HG02884 (cell line): ENCODE measurements around the gene CLSTN2.

ENCODE experiments used
- ATAC-seq: cut with Tn5 transposase; IDR thresholded peaks from one replicate; pipeline ENCODE4 v1.9.1; 2021; ENCODE audit warnings: mild to moderate bottlenecking, moderate library complexity; ENCODE audit not compliant: unreplicated experiment

Gene CLSTN2

GRCh38 chr3:140572334-140572733 lies 637.3 kb downstream of the CLSTN2 start:
- no peak for ATAC-seq

DNA sequence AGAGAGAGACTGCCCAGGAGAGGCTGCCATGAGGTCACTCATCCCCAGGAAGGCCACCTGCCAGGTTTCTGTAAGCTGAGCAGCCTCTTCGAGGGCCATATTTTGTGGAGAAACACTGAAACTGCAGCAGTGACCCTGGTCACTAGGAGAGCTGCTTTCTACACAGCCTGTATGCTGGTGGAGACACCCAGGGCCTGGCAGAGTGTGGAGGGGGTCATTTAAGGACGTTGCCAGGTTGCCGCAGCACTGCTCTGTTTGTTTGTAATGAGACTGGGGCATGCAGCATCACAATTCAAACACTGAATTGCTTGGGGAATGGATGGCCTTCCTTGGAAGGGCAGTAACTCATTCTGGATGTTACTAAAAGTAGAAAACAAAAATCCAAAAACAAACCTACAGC lies 638.0 kb downstream of the CLSTN2 start:
- no peak for ATAC-seq

GRCh38 chr3:140574375-140574774 lies 639.4 kb downstream of the CLSTN2 start:
- no peak for ATAC-seq

GRCh38 chr3:140576449-140576848 lies 641.5 kb downstream of the CLSTN2 start:
- no peak for ATAC-seq

DNA sequence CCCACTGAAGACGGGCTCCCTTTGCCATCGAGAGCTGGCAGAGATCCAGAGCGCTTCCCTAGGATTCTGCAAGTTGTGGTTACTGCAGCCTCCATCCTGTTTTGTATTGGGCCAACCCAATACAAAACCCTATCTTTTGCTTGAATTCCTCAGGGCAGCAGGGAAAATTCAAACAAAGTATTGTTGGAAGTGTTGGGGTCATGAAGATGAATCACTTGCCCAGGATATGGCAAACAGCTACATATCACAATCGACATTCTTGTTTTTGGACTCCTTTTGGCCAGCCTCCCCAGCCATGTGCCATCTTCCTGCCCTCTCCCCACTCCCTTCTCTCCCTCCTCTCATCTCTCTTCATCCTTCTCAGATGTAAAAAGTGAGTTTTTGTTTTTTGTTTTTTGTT lies 642.9 kb downstream of the CLSTN2 start:
- no peak for ATAC-seq

GRCh38 chr3:140579260-140579659 lies 644.3 kb downstream of the CLSTN2 start:
- ATAC-seq, result no peak

DNA sequence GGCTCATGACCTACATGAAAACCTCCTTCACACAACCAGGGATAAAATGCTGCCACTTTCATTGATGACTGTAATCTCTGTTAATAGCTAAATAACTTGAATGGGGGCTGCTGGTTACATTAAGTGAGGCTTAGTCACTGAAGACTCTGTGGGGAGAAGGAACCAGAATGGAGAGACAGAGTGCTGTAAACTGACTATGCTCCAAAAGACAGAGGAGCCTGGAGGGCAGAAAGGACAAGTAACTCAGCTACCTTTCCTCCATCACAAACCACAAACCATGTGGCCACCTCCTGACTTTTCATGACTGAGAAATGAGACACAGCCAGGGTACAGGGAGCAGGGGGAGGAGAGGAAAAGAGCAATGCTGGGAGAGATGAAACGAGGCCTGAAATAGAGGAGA lies 645.8 kb downstream of the CLSTN2 start:
- no peak for ATAC-seq

- no peak for ATAC-seq
Measured at GRCh38 chr3:140584549-140584948, 649.6 kb downstream of the CLSTN2 start.

- no peak for ATAC-seq
Measured at GRCh38 chr3:140585828-140586227, 650.8 kb downstream of the CLSTN2 start.

GRCh38 chr3:140586311-140586710 lies 651.3 kb downstream of the CLSTN2 start:
- no peak for ATAC-seq

DNA sequence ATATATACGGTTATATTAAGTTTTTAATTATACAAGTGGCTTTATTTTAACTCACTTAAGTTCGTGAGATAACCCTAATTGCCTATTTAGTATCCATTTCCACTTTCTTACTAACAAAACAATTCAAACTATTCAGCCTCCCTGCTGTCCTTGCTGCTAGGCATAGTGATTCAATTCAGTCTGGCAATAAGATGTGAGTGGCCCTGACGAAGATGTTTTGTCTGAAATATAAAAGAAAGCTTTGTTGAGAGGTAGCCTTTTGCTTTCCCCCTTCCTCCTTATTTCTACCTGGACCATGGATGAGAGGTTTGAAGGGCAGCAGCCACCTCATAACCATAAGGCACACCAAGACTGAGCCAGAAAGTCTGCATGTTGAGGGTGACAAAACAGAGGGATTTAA lies 653.6 kb downstream of the CLSTN2 start:
- ATAC-seq, result no peak

GRCh38 chr3:140593766-140594165 lies 658.8 kb downstream of the CLSTN2 start:
- no peak for ATAC-seq

DNA sequence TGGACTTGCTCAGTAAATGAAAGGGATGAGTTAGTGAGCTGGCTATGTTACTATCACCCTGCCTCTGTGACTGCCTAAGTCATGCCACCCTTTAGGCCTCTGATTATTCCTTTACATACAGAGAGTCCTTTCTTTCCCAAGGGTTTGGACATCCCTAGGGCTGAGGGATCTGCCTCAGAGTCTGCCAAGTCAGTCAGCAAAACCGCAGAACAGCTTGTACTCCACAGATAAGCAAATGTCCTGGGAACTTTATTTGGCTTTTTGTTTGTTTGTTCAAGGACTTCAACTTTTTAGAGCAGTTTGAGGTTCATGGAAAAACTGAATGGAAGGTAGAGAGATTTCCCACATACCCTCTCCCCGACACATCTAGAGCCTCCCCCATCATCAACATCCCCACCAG lies 660.3 kb downstream of the CLSTN2 start:
- ATAC-seq, result no peak

- no peak for ATAC-seq
Measured at GRCh38 chr3:140597364-140597763, 662.4 kb downstream of the CLSTN2 start.

GRCh38 chr3:140597792-140598191 lies 662.8 kb downstream of the CLSTN2 start:
- ATAC-seq, result no peak

- no peak for ATAC-seq
Measured at GRCh38 chr3:140599009-140599408, 664.0 kb downstream of the CLSTN2 start.

DNA sequence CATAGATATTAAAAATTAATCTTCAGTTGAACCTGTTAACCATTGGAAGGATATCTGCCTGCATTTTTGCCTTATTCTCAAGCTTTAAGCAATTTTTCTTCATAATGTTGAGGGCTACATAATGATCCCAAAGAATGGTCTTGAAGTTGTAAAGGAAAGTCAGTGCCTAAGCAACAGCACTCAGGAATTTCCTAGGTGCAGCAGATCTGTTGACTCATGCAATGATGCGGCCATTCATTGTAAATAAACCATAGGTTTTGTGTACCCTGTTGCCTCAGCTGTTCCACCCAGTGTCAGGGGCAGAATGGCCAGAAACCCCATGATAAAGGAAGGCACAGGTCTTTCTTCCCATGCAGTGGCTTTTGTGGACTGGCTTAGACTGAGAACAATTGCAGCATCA lies 664.5 kb downstream of the CLSTN2 start:
- ATAC-seq, result no peak

GRCh38 chr3:140601881-140602280 lies 666.9 kb downstream of the CLSTN2 start:
- no peak for ATAC-seq

DNA sequence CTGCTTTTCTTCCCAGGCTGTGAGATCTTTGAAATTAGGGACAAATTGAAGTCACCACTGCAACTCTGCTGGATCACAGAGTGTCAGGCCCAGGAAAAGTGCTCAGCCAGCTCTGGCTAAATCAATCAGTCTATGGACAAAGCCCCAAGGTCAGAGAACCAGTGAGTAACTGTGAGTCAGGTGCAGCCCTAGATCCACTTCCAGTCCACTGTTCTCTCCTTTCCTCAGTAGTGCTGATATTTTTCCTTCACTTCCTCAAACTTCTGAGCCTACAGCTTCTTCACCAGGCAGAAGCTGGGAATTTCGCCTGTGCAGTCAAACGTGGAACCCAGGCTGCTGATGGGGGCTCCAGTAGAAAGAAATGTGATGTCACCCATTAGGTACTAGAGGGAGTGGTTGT lies 667.8 kb downstream of the CLSTN2 start:
- no peak for ATAC-seq

DNA sequence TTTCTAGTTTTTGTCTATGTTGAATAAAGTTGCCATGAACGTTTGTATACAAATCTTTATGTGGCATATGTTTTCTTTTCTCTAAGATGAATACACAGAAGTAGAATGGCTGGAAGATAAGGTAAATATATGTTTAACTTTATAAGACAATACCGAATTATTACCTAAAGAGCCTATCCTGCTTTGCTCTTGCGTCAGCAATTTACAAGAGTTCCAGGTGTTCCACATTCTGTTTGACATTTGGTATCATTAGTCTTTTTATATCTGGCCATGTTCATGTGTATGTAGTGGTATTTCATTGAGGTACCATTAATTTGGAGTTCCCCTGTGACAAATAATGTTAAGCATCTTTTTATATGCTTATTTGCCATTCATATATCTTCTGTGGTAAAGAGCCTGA lies 668.8 kb downstream of the CLSTN2 start:
- no peak for ATAC-seq

GRCh38 chr3:140610544-140610943 lies 675.6 kb downstream of the CLSTN2 start:
- no peak for ATAC-seq

DNA sequence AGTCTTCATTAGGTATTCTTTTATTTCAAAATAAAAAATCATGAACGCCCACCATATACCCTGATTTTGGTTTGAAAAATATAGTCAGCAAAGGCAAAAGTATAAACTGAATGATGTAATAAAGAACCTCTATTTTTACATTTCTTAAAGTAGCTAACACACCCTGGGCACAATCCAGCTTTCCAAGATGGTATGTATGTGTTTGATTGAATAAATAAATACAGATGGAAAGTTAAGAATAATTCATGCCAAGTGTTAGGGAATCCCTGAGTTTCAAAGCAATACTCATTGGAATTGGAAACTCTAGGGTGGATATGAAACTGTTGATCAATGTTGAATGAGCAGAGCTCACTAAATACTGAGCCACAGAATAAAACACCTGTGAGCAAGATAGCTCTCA lies 679.0 kb downstream of the CLSTN2 start:
- no peak for ATAC-seq

DNA sequence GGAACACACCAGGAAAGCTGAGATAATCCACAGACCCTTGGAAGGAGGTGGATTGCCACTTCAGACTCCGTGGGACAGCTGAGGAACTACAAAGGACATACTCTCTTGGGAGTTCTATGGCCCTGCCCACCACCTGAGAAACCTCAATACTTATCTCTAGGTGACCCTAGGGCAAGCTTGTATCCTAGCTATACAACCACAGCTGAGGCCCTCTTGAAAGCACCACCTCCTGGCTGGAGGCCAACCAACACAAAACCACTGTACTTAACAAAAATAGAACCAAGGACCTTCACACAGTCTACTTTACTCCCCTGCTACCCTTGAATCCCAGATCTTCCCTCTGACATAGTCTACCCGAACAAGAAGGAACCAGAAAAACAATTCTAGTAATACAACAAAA lies 682.1 kb downstream of the CLSTN2 start:
- ATAC-seq, result no peak

DNA sequence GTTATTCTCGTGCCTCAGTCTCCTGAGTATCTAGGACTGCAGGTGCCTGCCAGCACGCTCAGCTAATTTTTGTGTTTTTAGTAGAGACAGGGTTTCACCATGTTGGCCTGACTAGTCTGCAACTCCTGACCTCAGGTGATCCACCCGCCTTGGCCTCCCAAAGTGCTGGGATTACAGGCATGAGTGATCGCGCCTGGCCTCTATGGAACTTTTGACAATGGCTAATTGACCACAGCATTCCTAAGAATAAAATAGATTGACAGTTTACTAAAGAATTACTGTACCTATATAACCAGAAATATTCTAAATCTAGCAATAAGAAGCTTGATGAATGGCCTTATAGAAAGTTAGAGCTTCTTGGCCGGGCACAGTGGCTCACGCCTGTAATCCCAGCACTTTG lies 691.9 kb downstream of the CLSTN2 start:
- ATAC-seq, result no peak
